Fibroblast of mammary gland (primary cell): ENCODE measurements around the gene B4GALNT2.
"Not testable (repeated sequence)": the region's sequence is repeated elsewhere in the genome, so short reads cannot be mapped to it uniquely, and the experiment has no call there.

Experiments used
- DNase-seq: peaks from one replicate; pipeline ENCODE4 v3.0.0-alpha.2; 2010; ENCODE audit warnings: low read depth
- H3K4me3 ChIP-seq: 2 replicates; pipeline ENCODE4 v1.5.1; 2011; ENCODE audit warnings: low read depth, mild to moderate bottlenecking, low read length, moderate library complexity; ENCODE audit not compliant: control insufficient read depth
- TF ChIP-seq, protein P1 (sequence below): conservative IDR thresholded peaks from 2 replicates; pipeline ENCODE4 v1.5.1; 2011; ENCODE audit warnings: low read depth, low read length, inconsistent platforms; ENCODE audit not compliant: control insufficient read depth, insufficient read depth

The B4GALNT2 gene, protein sequence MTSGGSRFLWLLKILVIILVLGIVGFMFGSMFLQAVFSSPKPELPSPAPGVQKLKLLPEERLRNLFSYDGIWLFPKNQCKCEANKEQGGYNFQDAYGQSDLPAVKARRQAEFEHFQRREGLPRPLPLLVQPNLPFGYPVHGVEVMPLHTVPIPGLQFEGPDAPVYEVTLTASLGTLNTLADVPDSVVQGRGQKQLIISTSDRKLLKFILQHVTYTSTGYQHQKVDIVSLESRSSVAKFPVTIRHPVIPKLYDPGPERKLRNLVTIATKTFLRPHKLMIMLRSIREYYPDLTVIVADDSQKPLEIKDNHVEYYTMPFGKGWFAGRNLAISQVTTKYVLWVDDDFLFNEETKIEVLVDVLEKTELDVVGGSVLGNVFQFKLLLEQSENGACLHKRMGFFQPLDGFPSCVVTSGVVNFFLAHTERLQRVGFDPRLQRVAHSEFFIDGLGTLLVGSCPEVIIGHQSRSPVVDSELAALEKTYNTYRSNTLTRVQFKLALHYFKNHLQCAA

DNA sequence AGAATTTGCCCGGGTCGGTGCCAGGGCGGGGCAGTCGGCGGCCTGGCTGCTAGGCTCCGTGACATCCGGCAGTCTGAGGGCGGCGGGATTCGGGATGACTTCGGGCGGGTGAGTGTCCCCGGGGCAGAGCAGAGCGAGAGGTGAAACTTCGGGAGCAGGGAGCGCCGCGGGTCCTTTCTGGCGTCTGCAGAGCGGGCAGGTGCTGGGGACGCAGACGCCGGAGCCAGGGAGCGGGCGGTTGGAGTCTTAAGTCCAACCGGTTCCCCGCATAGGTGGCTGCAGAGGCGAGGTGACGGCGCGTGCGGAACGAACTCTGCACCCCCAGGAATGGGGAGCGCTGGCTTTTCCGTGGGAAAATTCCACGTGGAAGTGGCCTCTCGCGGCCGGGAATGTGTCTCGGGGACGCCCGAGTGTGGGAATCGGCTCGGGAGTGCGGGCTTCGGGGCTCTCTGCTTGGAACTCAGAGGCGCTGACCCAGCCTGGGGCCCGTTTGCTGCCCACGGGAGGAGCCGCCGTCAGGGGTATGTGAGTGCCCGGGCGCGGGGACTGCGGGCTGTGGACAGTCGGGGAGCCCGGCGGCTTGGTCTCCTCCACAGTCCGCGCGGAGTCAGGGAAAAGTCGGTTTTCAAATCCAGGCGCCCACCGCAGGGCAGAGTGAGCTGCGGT is at the start of gene B4GALNT2:
Gene B4GALNT2, plus strand, starts transcription at position 71 of the 666 bp plus-strand sequence. Its CDS starts 24 bp downstream, at position 95.
- DNase-seq = no peak
- H3K4me3 ChIP-seq = peak within 1 kb of the TSS; percentile 13

DNA sequence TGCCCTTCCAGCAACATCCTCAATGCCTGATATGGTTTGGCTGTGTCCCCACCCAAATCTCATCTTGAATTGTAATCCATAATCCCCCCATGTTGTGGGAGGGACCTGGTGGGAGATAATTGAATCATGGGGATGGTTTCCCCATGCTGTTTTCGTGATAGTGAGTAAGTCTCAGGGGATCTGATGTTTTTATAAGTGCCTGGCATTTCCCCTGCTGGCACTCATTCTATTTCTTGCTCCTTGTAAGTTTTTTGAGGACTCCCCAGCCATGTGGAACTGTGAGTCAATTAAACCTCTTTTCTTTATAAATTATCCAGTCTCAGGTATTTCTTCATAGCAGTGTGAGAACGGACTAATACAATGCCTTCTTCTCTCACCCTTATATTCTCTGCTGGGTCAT is 47.5 kb upstream of the B4GALNT2 start:
- peak; percentile 29 for DNase-seq
- not testable (repeated sequence) for H3K4me3 ChIP-seq

More for the DNA sequence above, at the start of gene B4GALNT2:
- TF ChIP-seq, protein P1, sequence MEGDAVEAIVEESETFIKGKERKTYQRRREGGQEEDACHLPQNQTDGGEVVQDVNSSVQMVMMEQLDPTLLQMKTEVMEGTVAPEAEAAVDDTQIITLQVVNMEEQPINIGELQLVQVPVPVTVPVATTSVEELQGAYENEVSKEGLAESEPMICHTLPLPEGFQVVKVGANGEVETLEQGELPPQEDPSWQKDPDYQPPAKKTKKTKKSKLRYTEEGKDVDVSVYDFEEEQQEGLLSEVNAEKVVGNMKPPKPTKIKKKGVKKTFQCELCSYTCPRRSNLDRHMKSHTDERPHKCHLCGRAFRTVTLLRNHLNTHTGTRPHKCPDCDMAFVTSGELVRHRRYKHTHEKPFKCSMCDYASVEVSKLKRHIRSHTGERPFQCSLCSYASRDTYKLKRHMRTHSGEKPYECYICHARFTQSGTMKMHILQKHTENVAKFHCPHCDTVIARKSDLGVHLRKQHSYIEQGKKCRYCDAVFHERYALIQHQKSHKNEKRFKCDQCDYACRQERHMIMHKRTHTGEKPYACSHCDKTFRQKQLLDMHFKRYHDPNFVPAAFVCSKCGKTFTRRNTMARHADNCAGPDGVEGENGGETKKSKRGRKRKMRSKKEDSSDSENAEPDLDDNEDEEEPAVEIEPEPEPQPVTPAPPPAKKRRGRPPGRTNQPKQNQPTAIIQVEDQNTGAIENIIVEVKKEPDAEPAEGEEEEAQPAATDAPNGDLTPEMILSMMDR = no peak

DNA sequence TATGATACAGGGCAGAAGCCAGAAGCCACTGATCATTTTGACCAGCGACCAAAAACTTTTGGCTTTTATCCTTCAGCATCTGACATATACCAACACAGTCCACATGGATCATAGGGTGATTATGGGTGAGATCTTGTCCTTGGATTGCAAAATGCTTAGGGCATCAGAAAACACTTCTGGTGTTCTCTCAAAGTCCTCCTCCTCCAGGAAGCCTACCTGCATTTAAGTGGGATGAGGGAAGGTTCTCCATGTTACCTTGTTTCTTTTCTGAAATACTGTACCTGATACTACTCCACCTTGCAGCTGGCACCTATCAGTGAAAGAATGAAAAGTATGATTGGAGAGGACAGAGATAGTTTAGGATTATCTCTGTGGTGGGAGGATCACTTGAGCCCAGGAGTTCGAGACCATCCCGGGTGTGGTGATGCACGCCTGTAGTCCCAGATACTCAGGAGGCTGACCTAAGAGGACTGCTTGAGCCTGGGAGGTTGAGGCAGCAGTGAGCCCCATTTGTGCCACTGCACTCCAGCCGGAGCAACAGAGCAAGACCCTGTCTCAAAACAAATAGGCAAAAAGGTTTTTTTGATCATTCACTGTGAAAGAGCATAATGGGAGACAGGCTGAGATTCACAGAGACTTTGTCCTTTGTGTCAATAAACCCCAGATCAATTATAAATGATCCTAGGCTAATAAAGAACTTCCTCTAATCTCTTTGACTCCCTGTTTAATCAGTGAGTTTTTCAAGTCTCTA is 46.8 kb upstream of the B4GALNT2 start:
- H3K4me3 ChIP-seq = no peak overlapping the region
- TF ChIP-seq, protein P1 = no peak
- no peak for DNase-seq

DNA sequence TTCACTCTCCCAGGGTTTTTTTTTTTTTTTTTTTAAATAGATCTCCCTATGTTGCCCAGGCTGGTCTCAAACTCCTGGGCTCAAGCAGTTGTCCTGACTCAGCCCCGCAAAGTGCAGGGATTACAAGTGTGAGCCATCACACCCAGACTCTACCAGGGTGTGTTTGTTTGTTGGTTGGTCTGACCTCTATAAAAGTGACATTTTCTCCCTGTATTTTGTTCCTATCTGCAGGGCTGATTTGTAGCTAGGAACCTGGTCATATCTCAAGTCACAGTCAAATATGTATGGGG is 46.3 kb upstream of the B4GALNT2 start:
- H3K4me3 ChIP-seq = no peak overlapping the region
- no peak for DNase-seq
- TF ChIP-seq, protein P1 = no peak

DNA sequence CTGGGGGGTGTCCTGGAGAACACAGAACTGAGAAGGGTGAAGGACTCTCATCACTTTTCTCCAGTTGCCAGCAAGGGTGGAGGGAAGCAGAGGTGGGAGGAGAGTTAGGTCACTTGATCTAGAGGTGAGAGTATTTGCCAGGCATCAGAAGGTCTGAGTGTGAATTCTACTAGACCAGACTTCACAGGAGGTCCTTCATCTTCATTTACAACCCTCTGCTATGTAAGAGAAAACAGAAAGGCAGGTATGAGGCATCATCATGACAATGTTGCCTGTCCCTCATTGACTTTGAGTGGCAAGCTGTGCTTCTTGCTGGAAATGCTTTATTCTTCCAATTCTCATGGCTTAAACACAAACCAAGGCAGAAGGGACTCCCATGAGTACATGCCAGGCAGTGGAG is 45.9 kb upstream of the B4GALNT2 start:
- DNase-seq = no peak
- H3K4me3 ChIP-seq = no peak overlapping the region
- TF ChIP-seq, protein P1 = no peak

DNA sequence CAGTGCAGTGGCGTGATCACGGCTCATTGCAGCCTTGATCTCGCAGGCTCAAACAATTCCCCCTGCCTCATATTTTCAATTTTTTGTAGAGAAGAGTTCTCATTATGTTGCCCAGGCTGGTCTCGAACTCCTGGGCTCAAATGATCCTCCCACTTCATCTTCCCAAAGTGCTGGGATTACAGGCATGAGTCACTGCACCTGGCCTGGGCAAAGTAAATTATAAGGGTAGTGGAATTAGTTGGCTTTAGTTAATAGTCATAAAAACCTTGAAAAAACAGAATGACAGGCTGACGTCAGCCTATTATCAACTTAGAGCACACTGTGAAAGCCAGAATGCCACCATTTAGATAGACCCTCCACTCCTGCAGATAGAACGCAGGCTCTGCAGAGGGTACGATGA is 43.5 kb upstream of the B4GALNT2 start:
- no peak overlapping the region for H3K4me3 ChIP-seq
- TF ChIP-seq, protein P1 = no peak
- no peak for DNase-seq
